Measurements from ENCODE around the gene AGAP1. TPM values are rescaled to one million over a fixed set of nuclear protein-coding genes. Genes with fewer than 3 reads are reported as not detected.

Gene AGAP1
- total and polyA plus RNA-seq, 8 donors, result 5.0 to 27.6 (median 17.4) TPM

DNA sequence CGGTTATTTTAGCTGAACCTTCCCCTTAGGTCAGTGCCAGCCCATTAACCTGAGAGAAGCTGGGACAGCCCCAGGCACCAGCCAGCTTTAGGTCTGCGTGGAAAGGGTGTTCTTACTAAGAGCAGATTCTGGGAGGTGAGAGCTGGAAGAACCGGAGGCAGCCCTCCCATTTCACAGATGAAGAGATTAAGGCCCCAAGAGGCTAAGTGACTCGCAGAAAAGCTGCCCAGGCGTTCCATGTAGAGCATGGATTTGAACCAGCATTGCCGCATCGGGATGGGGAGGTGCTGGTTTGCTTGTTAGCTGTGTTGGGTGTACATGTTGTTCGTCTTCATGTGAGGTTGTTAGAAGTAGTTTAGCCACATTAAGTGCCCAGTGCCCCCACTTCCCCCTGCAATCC is 203.2 kb downstream of the AGAP1 start:
- Histone ChIP-seq H3K9me3 (no peaks in the 10 kb centered on the region), H3K27ac (no peak overlapping the region), H3K4me3 (no peak overlapping the region), H3K27me3 (no peaks in the 10 kb centered on the region), H3K4me1 (no peaks in the 10 kb centered on the region), H3K36me3 (no peaks in the 10 kb centered on the region)
- intact Hi-C loops (cut with DNase I), result no loop called here
- FAIRE-seq (no peak), ATAC-seq (no peak), DNase-seq (no peak)
- TF ChIP-seq, protein P1, sequence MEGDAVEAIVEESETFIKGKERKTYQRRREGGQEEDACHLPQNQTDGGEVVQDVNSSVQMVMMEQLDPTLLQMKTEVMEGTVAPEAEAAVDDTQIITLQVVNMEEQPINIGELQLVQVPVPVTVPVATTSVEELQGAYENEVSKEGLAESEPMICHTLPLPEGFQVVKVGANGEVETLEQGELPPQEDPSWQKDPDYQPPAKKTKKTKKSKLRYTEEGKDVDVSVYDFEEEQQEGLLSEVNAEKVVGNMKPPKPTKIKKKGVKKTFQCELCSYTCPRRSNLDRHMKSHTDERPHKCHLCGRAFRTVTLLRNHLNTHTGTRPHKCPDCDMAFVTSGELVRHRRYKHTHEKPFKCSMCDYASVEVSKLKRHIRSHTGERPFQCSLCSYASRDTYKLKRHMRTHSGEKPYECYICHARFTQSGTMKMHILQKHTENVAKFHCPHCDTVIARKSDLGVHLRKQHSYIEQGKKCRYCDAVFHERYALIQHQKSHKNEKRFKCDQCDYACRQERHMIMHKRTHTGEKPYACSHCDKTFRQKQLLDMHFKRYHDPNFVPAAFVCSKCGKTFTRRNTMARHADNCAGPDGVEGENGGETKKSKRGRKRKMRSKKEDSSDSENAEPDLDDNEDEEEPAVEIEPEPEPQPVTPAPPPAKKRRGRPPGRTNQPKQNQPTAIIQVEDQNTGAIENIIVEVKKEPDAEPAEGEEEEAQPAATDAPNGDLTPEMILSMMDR (IDR thresholded peaks at IDR 0.05), result no peak
- 97 to 98% methylated on average over 8 of the region's 8 CpGs for WGBS, 2 donors

DNA sequence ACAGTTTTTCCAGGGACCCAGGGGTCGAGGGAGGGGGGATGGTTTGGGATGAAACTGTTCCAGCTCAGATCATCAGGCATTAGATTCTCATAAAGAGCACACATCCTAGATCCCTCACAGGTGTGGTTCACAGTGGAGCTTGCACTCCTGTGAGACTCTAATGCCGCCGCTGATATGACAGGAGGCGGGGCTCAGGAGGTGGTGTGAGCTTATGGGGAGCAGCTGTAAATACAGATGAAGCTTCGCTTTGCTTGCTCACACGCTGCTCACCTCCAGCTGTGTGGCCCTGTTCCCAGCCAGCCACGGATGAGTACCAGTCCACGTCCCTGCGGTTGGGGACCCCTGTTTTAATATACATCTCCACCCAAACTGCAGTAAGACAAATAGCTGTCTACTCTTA is 204.2 kb downstream of the AGAP1 start:
- FAIRE-seq (no peak), DNase-seq (no peak), ATAC-seq (no peak)
- H3K4me1 ChIP-seq, result no peaks in the 10 kb centered on the region
- H3K27me3 ChIP-seq, result no peaks in the 10 kb centered on the region
- no peaks in the 10 kb centered on the region for H3K36me3 ChIP-seq
- no peak overlapping the region for H3K4me3 ChIP-seq
- TF ChIP-seq, protein P1 (IDR thresholded peaks at IDR 0.05), result no peak
- intact Hi-C loops (cut with DNase I), result no loop called here
- 89 to 97% methylated on average over 9 of the region's 9 CpGs for WGBS, 2 donors
- no peaks in the 10 kb centered on the region for H3K9me3 ChIP-seq
- H3K27ac ChIP-seq, result no peak overlapping the region

DNA sequence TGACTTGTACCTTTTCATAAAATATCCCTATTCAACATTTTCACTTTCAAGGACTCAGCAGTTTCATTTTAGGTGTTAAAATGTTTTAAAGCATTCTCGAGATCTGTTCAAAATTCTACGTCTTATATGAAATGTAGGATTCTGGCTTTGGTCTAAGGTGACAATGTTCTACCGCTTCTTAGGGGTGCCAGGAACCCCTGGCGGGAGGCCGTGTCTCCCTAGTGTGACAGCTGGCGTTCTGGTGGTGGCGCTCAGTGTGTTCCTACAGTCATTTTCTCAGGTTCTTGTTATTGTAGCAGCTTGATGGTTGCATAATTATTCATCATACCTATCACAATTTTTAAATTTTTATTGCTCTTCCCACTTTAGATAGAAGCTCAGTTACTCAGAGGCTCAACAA is 204.6 kb downstream of the AGAP1 start:
- Histone ChIP-seq H3K4me1 (no peaks in the 10 kb centered on the region), H3K36me3 (no peaks in the 10 kb centered on the region), H3K27ac (no peak overlapping the region), H3K4me3 (no peak overlapping the region), H3K27me3 (no peaks in the 10 kb centered on the region), H3K9me3 (no peaks in the 10 kb centered on the region)
- FAIRE-seq (no peak), ATAC-seq (no peak), DNase-seq (no peak)
- WGBS, 2 donors, result 97 to 98% methylated on average over 7 of the region's 7 CpGs
- TF ChIP-seq, protein P1 (IDR thresholded peaks at IDR 0.05), result no peak
- intact Hi-C loops (cut with DNase I), result no loop called here

DNA sequence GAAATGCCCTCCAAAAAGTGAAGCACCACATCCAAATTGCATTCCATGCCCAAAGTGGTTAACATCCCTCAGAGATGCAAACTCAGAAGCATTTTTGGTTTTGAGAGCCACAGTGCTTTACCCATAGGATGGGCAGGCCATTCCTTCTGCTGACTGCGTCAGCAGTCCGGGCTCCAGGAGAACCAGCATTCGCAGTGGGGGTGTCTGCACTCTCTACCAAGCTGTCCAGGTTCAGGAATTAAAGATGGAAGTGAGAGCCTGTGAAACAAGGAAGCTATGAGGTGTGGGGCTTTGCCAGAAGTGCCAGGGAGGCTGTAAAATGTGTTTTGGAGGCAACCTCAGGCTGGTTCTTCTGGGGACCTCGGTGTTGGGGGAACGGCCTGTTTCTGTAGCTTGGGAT is 205.7 kb downstream of the AGAP1 start:
- Histone ChIP-seq H3K9me3 (no peaks in the 10 kb centered on the region), H3K4me3 (no peak overlapping the region), H3K27me3 (no peaks in the 10 kb centered on the region), H3K36me3 (no peaks in the 10 kb centered on the region), H3K4me1 (no peaks in the 10 kb centered on the region), H3K27ac (no peak overlapping the region)
- intact Hi-C loops (cut with DNase I), result no loop called here
- 92 to 93% methylated on average over 5 of the region's 5 CpGs for WGBS, 2 donors
- DNase-seq (no peak), ATAC-seq (no peak), FAIRE-seq (no peak)
- TF ChIP-seq, protein P1 (IDR thresholded peaks at IDR 0.05), result no peak

DNA sequence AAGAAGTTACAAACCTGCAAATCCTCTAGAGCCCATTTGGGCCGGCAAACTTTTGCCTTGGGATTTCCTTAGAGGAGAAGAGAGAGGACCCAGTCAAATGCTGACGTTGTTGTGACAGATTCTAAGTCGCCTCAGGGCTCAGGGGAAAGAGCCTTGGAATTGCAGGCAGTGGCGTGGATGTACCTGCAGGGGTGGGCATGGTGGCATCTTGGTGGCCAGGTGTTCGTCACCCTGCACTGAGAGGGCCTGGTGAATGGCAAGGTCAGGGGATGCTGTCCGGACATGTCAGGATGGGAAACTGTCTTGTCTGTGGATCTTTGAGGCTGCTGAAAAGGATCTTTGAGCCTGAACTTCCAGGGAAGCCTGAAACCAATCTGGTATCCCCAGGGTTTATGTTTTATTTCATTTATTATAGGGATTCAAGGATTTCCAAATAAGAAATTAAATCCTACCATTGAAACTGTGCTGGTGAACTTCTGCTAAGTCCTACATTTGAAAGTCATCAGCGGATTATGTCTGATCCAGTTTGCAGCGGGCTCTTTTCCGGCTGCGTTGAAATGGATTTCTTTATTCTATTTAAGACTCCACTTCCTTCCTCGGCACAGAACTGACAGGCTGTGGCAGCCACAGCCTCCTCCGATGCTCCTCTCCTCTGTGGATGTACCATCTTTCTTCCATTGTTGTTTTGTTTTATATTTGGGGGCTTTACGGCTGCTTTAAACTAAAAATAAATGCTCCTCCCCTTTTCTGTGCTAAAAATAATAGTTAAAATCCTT is 207.6 kb downstream of the AGAP1 start:
- FAIRE-seq, result no peak
- no peak overlapping the region for H3K27ac ChIP-seq

More for the DNA sequence above, 207.6 kb downstream of the AGAP1 start:
- Histone ChIP-seq H3K4me1 (no peaks in the 10 kb centered on the region), H3K9me3 (no peaks in the 10 kb centered on the region), H3K36me3 (no peaks in the 10 kb centered on the region), H3K27me3 (no peaks in the 10 kb centered on the region), H3K4me3 (no peak overlapping the region)
- ATAC-seq, result no peak
- DNase-seq, result no peak
- TF ChIP-seq, protein P1 (IDR thresholded peaks at IDR 0.05), result no peak
- intact Hi-C loops (cut with DNase I), result no loop called here
- WGBS, 2 donors, result 88 to 93% methylated on average over 13 of the region's 13 CpGs
